ENCODE data around the gene PRR35. TPM values are rescaled to one million over a fixed set of nuclear protein-coding genes. Genes with fewer than 3 reads are reported as not detected.

Gene PRR35
- total RNA-seq, 4 donors from 2014 or later = not detected

DNA sequence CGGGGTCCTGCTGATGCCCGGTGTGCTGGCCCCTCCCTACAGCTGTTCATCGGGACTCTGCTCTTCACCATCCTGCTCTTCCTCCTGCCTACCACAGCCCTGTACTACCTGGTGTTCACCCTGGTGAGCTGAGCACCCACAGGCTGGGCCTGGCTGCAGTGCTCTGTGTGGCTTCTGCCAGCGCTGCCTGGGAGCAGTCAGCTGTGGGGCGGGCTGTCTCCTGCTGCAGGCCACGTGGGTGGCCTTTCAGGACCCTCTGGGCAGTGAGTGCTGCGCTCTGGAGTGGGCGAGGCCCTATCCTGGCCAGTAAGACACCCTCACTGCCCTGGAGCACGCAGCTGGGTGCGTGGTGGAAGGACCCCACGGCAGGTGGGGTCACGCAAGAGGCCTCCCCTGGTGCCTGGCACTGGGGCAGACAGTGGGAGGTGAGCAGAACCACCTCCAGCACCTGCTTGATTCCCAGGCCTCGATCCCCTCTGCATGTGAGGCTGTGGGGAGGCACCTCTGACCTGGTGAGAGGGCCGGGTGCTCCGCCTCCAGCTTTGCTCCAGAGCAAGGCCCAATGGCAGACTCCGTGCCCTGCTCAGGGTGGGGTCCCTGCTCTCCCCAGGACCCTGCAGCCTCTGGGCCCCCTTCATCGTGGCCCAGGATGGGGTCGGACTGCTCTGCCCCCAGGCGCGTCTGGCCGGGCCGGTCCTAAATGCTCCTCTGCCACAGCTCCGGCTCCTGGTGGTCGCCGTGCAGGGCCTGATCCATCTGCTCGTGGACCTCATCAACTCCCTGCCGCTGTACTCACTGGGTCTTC lies 20.1 kb downstream of the PRR35 start:
- in situ Hi-C loops (cut with MboI; ENCODE audit: low pct_ligation_motif_present in 1 of 4, low pct_unique_long_range_greater_than_20kb in 1 of 4, low sequenced_read_pairs in 3 of 4) (no loop called here), intact Hi-C loops (cut with DNase I; ENCODE audit: low total_unique reads) (no loop called here)
- H3K36me3 ChIP-seq = no peaks in the 10 kb centered on the region
- no peak for TF ChIP-seq EP300 (IDR thresholded peaks at IDR 0.05; ENCODE audit: low read depth)
- TF ChIP-seq POLR2A (IDR thresholded peaks at IDR 0.05) = no peak
- TF ChIP-seq POLR2AphosphoS5 (IDR thresholded peaks at IDR 0.05) = no peak
- H3K4me3 ChIP-seq = no peak overlapping the region
- WGBS, 2 donors (ENCODE audit: low coverage in 1 of 2) = 93% methylated on average over 27 of the region's 27 CpGs; no CpG with 5 or more reads in 1 of the 2 donors
- H3K27me3 ChIP-seq = no peaks in the 10 kb centered on the region
- DNase-seq = no peak
- H3K4me1 ChIP-seq = peaks cover 0 to 6% (median 2%) of the 10 kb centered on the region in 4 donors
- H3K27ac ChIP-seq = no peak overlapping the region
- H3K9me3 ChIP-seq = no peaks in the 10 kb centered on the region

DNA sequence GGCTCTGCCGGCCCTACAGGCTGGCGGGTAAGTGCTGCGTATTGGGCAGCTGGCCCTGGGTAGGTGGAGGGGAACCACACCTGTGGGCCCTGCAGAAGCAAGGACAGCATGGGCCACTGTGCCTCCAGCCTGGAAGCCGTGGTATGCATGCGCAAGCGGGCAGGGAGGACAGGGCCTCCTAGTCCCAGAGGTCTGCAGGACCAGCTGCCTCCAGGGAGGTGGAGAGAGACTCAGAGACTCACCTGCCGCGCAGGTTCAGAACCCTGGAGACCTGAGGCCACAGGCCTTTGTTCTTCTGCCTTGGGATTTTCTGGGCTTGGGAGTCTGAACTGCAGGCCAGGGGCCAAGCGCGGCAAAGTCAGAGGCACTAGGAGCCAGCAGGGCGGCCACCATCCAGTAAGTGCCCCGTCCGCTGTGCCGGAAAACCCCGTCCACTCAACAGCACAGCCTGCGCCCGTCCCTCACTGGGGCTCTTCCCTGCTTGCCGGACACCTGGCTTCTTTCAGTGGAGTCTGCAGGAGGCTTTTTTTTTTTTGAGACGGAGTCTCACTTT lies 20.8 kb downstream of the PRR35 start:
- 97% methylated on average over 19 of the region's 19 CpGs; no CpG with 5 or more reads in 1 of the 2 donors for WGBS, 2 donors (ENCODE audit: low coverage in 1 of 2)
- in situ Hi-C loops (cut with MboI; ENCODE audit: low pct_ligation_motif_present in 1 of 4, low pct_unique_long_range_greater_than_20kb in 1 of 4, low sequenced_read_pairs in 3 of 4) = no loop called here
- H3K4me1 ChIP-seq = peaks cover 0 to 6% (median 2%) of the 10 kb centered on the region in 4 donors
- H3K27me3 ChIP-seq = no peaks in the 10 kb centered on the region
- H3K4me3 ChIP-seq = no peak overlapping the region
- TF ChIP-seq EP300 (IDR thresholded peaks at IDR 0.05; ENCODE audit: low read depth) (no peak), POLR2A (IDR thresholded peaks at IDR 0.05) (no peak), POLR2AphosphoS5 (IDR thresholded peaks at IDR 0.05) (no peak)
- TF ChIP-seq, protein P1, sequence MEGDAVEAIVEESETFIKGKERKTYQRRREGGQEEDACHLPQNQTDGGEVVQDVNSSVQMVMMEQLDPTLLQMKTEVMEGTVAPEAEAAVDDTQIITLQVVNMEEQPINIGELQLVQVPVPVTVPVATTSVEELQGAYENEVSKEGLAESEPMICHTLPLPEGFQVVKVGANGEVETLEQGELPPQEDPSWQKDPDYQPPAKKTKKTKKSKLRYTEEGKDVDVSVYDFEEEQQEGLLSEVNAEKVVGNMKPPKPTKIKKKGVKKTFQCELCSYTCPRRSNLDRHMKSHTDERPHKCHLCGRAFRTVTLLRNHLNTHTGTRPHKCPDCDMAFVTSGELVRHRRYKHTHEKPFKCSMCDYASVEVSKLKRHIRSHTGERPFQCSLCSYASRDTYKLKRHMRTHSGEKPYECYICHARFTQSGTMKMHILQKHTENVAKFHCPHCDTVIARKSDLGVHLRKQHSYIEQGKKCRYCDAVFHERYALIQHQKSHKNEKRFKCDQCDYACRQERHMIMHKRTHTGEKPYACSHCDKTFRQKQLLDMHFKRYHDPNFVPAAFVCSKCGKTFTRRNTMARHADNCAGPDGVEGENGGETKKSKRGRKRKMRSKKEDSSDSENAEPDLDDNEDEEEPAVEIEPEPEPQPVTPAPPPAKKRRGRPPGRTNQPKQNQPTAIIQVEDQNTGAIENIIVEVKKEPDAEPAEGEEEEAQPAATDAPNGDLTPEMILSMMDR (IDR thresholded peaks at IDR 0.05) = no peak
- intact Hi-C loops (cut with DNase I; ENCODE audit: low total_unique reads) = no loop called here
- no peaks in the 10 kb centered on the region for H3K9me3 ChIP-seq
- H3K36me3 ChIP-seq = no peaks in the 10 kb centered on the region
- DNase-seq = no peak
- no peak overlapping the region for H3K27ac ChIP-seq

DNA sequence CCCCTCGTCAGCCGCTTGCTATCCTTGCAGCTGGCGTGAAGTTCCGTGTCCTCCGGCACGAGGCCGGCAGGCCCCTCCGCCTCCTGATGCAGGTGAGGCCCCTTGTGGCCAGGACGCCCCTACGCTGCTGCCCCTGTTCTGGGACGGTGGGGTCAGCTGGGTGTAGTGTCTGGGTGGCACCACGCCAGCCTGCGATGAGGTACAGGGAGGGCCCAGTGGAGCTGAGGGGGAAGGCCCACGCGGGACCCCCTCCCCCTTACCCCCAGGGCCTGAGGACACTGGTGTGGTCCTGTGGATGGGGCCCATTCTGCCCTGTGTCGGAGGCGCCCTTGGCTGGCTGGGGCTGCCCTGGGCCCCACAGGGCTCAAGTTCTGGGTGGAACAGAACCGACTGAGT lies 22.0 kb downstream of the PRR35 start:
- intact Hi-C loops (cut with DNase I; ENCODE audit: low total_unique reads) = no loop called here
- WGBS, 2 donors (ENCODE audit: low coverage in 1 of 2) = 91% methylated on average over 7 of the region's 18 CpGs; no CpG with 5 or more reads in 1 of the 2 donors

DNA sequence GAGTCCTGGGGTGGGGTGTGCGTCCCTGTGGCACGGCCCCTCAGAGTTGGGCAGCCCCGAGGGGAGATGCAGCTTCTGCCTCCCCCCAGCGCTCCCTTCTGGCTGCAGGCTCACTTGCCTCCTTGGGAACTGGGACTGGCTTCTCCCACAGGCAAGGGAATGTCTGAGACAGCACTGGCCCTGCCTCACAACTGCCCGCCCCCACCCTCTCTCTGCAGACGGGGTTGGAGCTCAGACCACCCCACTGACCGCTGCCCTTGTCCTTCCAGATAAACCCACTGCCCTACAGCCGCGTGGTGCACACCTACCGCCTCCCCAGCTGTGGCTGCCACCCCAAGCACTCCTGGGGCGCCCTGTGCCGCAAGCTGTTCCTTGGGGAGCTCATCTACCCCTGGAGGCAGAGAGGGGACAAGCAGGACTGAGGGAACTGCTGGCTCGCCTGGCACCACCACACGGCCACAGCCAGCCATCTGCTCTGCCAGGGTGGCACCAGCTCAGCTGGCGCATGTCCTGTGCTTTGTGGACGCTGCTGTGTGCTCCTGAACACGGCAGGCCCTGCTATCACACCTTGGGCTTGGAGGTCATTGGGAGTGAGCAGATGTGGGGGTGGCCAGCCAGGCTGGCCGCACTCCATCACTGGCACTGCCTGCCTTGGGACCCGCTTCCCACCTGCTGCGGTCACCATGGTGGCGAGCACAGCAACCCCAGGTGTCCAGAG lies 22.6 kb downstream of the PRR35 start:
- in situ Hi-C loops (cut with MboI; ENCODE audit: low pct_ligation_motif_present in 1 of 4, low pct_unique_long_range_greater_than_20kb in 1 of 4, low sequenced_read_pairs in 3 of 4) = no loop called here
- 87% methylated on average over 18 of the region's 21 CpGs; no CpG with 5 or more reads in 1 of the 2 donors for WGBS, 2 donors (ENCODE audit: low coverage in 1 of 2)
- peaks cover 5 to 14% (median 7%) of the 10 kb centered on the region in 4 donors for H3K4me1 ChIP-seq

More for the DNA sequence above, 22.0 kb downstream of the PRR35 start:
- no peak for TF ChIP-seq POLR2A (IDR thresholded peaks at IDR 0.05)
- no peak for TF ChIP-seq POLR2AphosphoS5 (IDR thresholded peaks at IDR 0.05)
- no peak for TF ChIP-seq EP300 (IDR thresholded peaks at IDR 0.05; ENCODE audit: low read depth)
- TF ChIP-seq, protein P1 (IDR thresholded peaks at IDR 0.05) = no peak
- Histone ChIP-seq H3K36me3 (no peaks in the 10 kb centered on the region), H3K27ac (no peak overlapping the region), H3K4me1 (peaks cover 0 to 8% (median 3%) of the 10 kb centered on the region in 4 donors), H3K4me3 (no peak overlapping the region), H3K27me3 (no peaks in the 10 kb centered on the region), H3K9me3 (no peaks in the 10 kb centered on the region)
- in situ Hi-C loops (cut with MboI; ENCODE audit: low pct_ligation_motif_present in 1 of 4, low pct_unique_long_range_greater_than_20kb in 1 of 4, low sequenced_read_pairs in 3 of 4) = no loop called here
- DNase-seq = no peak

More for the DNA sequence above, 22.6 kb downstream of the PRR35 start:
- Histone ChIP-seq H3K36me3 (no peaks in the 10 kb centered on the region), H3K4me3 (no peak overlapping the region), H3K27ac (no peak overlapping the region), H3K27me3 (no peaks in the 10 kb centered on the region), H3K9me3 (no peaks in the 10 kb centered on the region)
- DNase-seq = no peak
- intact Hi-C loops (cut with DNase I; ENCODE audit: low total_unique reads) = no loop called here
- TF ChIP-seq, protein P1 (IDR thresholded peaks at IDR 0.05) = no peak
- TF ChIP-seq POLR2A (IDR thresholded peaks at IDR 0.05) = no peak

Measured in transverse colon (tissue), 4 donors.